C4-2B (cell line): ENCODE data around the gene DLX5.

Experiments
- H3K27ac ChIP-seq: fragments of 450-650 bp; 2 replicates; pipeline ENCODE4 v1.5.1; 2017
- CTCF ChIP-seq: fragments of 450-650 bp; conservative IDR thresholded peaks from 2 replicates; pipeline ENCODE4 v1.5.1; 2017; ENCODE audit warnings: mild to moderate bottlenecking
- ZFX ChIP-seq: fragments of 450-650 bp; IDR thresholded peaks from 2 replicates; pipeline ENCODE4 v1.6.1; 2017

DLX5 gene

GRCh38 chr7:97020996-97021746 is 3.5 kb downstream of the DLX5 start:
- no peak overlapping the region for H3K27ac ChIP-seq
- TF ChIP-seq ZFX (no peak), CTCF (no peak)

- H3K27ac ChIP-seq, result no peak overlapping the region
- TF ChIP-seq ZFX (no peak), CTCF (no peak)
Observed at GRCh38 chr7:97020601-97020995, 4.0 kb downstream of the DLX5 start.

- no peak for TF ChIP-seq ZFX
- H3K27ac ChIP-seq, result no peak overlapping the region
Observed at GRCh38 chr7:97019710-97020225, 4.9 kb downstream of the DLX5 start.

GRCh38 chr7:97018791-97019531 is 5.7 kb downstream of the DLX5 start:
- H3K27ac ChIP-seq, result no peak overlapping the region
- TF ChIP-seq CTCF (no peak), ZFX (no peak)

- TF ChIP-seq ZFX, result no peak
- no peak overlapping the region for H3K27ac ChIP-seq
Observed at GRCh38 chr7:97018126-97018601, 6.5 kb downstream of the DLX5 start.

GRCh38 chr7:97017192-97018125 is 7.2 kb downstream of the DLX5 start:
- H3K27ac ChIP-seq, result no peak overlapping the region
- no peak for TF ChIP-seq CTCF
- TF ChIP-seq ZFX, result no peak

- no peak overlapping the region for H3K27ac ChIP-seq
- no peak for TF ChIP-seq ZFX
- TF ChIP-seq CTCF, result no peak
Observed at GRCh38 chr7:97016381-97017191, 8.0 kb downstream of the DLX5 start.
